NCI-H510A treated with DMSO at 0.1 percent for 48 hours (cell line): ENCODE results near the gene DCTN3.

Experiments
- DNase-seq: peaks from one replicate; lab custom pipeline; 2025; lab: John Stamatoyannopoulos, UW

DCTN3 gene

DNA sequence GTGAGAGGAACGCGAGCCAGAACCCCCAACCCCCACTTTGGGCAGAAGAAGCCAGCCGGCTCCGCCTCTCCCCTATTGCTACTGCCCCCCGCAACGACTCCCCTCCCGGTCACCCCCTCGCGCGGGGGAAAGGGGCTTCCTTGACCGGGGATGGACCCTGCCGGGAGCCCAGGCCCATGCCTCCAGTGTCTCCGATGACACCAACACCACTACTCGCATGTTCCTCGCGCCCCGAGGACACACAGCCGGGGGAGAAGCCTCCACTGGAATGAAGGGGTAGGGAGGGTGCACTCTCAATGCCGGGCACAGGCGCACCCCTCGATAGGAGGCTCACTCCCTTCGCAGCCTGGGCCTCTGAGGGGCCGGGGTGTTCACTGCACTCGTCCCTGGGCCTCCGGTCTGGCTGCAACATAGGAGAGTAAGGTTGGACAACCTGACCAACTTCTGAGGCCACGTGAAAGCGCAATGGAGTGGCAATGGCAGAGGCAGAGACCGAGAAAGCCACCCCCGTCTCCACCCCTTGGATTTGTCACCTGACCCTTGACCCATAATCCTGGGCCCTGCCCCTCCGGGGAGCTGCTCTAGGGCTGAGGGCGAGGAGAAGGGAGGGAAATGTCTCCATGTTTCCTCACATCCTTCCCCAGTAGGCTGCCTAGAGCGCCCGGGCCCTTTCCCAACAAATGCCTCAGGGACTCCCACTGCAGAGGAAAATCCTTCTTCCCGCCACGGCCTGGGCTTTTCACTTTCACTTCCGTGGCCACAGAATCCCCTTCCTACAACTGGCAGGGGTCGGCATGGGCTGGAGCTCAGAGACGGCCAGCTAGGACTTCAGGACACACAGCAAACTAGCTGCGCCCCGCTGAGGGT, 29.7 kb downstream of the DCTN3 start:
- no peak for DNase-seq

DNA sequence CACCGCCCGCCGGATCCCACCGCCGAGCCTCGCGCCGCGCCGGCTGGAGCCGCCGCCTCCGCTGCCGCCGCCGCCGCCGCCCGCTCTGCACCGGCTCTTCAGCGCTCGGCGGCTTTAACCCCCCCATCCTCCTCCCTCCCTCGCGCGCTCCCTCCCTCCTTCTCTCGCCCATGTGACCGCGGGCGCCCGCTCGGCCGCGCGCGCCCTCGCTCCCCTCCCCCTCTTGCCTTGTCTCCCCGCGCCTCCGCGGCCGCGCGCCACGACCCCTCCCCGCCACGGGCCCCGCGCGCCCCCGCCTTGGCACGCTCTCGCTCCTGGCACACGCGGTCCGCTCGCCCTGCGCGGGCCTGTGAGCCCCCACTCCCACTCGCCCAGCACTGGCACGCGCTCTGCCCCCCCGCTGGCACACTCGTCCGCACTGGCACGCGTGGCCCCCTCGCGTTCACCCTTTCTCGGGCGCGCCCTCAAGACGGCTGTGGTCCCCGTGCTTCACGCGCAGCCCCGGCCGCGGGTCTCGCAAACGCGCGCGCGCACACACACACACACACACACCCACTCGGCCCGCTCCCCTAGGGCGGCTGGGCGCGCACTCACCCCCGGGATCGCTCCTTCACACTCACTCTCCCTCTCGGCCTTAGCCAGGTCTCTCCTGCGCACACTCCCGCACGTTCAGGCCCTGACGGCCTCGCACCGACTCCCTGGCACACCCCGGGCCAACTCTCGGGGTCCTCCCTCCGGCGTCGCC, 30.5 kb downstream of the DCTN3 start, which contains the start of gene CNTFR:
Gene CNTFR, minus strand, starts transcription at position 89 of the 745 bp plus-strand sequence. CDS start 20,743 bp downstream, outside the sequence.
- peak; percentile 9 for DNase-seq

DNA sequence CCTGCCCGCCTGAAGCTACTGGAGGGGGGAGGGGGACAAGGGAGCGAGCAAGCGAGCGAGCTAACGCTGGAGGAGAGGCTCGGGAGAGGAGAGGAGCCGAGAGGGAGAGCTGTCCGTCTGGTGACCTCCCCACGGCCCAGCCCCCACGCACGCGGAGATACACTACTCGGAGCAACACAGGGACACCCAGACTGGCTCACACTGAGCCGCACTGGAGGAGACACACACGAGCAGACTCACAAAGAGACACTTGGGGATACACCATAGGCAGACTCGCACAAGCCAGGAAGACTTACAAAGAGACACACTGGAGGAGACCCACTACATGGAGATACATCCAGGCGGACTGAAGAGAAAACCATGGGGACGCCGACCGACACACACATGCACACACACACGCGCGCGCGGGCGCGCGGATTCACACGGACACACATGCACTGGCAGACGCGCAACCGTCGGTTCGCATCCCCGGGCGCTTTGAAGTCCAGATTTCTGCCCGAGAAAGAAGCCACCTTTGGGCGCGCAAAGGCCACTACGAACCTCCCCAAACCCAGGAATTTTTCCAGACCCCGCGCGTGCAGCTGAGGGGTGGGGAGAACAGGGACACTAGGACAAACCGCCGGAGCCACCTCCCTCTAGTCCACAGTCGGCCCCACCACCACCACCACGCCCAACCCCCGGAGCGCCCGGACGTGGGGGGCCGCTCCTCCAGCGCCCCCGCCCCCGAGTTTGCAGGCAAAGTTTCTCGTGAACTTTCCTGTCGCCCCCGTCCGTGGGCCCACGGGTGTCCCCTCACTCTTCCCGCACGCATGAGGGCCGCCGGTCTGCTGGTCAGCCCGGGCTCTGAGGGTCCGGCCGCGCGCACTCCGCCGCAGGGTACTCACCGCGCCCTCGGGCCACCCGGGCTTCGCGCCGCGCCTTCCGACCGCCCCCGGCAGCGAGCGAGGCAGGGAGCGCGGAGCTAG, 31.3 kb downstream of the DCTN3 start:
- no peak for DNase-seq

DNA sequence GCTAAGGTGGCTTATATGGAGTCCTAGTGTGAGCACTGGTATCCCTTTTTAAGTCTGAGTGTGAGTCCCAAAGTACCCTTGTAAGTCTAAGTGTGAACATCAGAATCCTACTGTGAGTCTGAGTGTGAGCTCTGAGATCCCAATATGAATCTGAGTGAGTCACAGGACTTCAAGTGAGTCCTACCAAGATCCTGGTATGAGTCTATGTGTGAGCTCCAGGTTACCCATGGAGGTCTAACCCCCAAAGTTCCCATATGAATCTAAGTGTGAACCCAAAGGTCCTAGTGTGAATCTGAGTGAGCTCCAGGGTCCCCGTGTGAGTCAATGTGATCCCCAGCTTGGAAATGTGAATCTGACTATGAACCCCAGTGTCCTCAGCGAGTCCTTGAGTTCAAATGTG, 33.0 kb downstream of the DCTN3 start:
- DNase-seq: no peak

DNA sequence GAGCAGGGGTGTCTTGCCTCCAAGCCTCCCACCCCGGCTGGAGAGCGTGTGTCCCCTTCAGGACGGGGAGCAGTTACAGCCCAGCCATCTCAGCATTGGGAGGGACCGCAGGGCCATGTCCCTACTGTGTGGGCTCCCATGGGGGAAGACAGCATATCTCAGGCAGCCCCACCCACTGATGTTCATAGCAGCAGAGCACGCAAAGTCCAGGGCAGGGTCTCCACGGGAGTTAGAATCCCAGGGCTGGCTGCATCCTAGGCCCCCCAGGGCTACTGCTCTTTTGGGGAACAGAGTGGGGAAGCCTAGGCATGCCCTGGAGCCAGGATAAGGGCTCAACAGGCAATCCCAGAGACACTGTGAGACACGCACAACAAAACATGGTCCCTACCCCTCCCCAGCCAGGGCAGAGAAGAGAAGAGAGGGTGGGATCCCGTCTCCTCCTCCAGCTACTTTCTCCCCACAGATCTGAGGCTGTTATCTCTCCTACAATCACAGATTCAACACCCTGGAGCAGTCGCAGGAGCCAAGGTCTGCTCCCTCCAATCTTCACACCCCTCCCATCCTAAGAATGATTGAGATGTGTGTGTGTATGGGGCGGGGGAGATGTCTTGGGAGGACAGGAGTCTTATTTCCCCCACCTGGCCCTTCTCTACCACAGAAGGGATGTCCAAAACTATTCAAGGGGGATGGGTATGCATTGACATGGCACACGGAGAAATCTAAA, 34.2 kb downstream of the DCTN3 start:
- DNase-seq: no peak

DNA sequence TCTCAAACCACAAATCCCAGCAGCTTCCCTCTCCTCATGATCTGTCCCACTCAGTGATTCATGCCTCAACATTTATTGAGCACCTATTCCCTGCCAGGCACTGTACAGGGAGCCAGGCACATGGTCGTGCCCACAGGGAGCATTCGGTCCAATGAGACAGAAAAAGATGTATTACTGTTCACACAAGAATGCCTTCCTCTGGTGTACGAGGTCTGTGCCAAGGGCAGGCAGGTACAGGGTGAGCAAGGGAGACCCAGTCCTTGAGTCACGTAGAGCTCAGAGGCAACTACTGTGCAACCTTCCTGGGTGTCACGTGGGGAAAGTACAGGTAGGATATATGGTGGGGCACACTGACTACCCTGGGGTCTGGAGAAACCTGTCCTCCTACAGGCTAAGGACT, 35.3 kb downstream of the DCTN3 start:
- no peak for DNase-seq

DNA sequence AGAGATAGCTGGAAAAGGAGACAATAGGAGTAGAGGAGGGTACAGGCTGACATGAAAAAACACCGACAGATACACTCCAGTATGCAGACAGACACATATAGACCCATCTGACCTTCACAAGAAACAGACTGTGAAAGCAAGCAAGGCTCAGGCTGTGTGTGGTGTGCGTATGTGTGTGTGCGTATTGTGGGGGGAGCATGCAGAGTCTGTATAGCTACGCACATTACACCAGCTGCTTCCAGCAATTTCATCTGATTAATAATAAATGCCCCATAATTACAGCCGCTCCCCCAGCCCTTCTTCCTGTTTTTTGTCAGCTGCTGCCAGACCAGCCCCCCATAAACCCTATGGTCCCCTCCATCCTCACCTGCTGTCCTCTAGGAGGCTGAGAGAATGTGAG, 37.5 kb downstream of the DCTN3 start:
- DNase-seq: no peak

DNA sequence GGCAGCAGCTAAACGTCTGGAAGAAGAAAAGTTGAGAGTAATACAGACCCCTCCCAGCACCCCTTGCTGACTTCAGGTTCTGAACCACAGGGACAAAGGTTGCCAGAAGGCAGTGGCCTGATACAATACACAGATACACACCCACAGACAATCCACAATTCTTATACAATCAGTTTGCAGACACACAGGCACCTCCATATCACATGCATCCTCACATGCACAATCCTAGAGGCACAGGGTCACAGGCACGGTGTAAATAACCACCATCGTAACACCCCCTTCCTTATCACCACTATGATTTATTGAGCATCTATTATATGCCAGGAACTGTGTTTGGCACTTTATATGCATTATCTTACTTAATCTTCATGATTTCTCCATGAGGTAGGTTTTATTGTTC, 39.0 kb downstream of the DCTN3 start:
- DNase-seq: no peak

DNA sequence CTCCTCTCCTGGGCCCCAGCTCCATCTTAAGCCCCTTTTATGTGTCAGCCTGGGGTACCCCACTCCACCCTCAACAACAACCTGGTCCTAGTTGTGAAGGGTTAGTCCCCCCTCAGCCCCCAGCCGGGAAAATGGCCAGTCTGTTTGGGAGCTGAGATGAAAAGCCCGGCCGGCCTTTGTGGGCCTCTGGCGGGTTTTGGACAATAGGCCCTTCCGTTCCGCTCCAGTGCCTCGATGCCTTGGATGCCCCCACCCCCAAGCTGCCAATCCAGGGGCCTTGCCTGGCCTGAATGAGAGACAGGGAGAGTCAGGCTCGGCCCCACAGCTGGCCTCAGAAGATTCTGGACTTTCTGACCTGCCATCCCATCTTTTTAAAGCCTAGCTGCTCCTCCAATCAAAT, 39.9 kb downstream of the DCTN3 start:
- DNase-seq: no peak

DNA sequence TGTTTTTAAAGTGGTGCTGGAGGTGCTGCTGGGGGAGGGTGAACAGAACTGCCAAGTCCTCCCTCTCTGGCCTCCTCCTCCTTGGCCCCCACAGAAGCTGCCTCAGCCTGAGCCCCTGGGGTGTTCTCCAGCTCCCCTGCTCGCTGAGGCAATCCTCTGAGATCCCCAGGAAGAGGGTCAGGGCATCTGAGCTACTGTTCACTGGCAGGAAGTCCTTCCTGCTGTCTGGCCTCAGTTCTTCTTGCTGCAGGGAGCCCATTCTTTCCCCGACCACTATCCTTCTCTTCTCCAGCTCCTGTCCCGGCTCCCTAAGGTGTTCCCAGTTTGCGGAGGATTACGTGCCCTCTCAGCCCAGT, 40.5 kb downstream of the DCTN3 start:
- no peak for DNase-seq

DNA sequence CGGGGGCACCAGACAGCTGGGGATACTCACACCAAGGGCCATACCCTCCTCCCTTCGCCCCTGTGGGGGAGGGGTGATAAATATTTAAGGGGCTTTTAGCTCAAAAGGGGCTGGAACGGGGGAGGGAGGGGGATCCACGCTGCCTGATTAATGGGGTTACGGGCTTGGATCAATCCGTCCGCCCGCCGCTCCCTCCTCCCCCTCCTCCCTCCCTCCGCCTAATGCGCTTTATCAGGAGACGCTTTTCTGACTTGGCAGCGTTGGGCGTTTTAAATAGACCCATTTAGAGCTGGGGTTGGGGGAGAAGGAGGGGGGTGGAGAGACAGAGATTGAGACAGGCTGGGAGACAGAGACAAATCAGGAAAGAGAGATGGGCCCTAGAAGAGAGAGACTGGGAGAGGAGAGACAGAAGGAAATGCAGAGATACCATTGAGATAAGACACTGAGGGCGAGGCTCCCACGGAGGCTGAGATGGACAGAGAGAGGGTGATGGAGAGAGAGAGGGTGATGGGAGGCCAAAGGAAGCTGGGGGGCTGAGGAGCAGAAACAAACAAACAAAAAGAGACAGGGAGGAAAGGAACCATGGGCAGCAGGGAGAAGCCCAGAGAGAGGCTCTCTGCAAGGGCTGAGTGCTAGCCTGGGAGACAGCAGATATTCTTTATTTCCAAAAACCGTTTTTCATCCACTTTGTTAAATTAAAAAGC, 41.0 kb downstream of the DCTN3 start:
- DNase-seq: no peak

DNA sequence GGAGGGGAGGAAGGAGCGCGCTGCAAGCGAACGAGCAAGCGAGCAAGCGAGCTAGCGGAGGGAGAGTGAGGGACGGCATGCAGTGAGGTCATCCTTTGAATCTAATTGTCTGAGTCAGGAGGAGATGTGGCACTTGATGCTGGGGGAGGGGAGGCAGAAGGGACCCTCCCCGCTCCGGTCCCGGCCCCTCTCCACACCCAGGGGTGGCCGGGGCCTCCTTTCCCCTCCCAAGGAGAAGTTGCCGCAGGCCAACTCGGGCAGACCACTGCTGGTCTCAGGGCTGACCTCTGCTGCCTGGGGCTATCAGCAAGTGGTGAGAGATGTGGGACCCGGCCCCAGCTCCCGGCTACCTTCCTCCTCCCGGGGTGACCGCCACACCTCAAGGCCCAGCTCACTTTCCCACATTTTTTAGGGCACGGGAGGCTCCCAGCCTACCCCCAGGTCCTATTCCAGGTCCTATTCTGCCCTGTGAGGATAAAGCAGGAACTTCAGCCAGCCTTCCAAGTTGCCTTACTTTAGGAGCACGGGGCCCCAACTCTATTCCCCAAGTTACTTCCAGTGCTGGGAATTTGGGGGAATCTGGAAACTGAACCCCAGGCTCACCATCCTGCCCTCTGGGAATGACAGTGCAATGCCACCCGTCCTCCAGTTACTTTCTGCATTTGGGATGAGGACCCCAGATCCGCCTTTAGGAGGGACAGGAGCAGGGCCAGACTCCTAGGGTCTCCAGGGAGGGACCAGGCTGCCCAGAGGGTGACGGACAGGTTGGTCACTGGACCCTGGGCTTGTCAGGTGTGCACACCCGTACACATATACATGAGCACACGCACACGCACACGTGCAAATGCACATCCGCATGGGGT, 41.8 kb downstream of the DCTN3 start:
- DNase-seq: no peak

DNA sequence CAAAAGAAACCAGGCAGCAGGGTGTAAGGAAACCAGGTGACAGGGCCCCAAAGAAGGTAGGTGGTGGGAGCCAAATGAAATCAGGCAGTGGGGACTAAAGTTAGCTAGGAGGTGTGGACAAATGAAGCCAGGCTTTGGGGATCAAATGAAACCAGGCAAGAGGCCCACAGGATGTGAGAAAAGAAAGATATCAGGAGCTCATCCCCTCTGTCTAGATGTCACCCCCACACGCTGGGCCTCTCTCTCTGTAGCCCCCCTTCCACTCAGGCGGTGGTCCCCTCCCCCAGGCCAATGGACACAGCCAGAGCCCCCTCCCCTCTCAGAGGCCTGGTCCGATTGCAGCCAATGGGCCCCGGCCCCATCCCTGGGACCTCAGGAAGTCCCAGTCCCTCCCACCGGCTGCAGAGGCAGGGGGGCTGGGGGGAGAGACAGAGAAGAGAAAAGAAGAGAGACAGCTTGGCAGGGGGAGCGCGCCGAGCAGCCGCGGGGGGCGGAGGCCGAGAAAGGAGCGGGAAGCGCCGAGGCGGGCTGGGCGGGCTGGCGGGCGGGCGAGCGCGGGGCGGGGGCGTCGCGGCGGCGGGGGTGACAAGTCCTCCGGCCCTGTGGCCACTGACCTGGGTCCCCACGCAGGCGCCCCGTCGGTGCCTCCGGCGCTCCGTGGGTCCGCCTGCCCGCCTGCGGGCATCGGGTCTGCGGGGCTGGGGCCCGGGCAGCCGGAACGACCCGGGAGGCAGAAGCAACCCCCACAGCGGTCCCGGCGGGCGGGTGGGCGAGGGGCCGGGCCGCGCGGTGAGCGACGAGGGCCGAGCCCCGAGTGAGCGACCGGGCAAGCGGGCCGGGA, 42.7 kb downstream of the DCTN3 start:
- no peak for DNase-seq

DNA sequence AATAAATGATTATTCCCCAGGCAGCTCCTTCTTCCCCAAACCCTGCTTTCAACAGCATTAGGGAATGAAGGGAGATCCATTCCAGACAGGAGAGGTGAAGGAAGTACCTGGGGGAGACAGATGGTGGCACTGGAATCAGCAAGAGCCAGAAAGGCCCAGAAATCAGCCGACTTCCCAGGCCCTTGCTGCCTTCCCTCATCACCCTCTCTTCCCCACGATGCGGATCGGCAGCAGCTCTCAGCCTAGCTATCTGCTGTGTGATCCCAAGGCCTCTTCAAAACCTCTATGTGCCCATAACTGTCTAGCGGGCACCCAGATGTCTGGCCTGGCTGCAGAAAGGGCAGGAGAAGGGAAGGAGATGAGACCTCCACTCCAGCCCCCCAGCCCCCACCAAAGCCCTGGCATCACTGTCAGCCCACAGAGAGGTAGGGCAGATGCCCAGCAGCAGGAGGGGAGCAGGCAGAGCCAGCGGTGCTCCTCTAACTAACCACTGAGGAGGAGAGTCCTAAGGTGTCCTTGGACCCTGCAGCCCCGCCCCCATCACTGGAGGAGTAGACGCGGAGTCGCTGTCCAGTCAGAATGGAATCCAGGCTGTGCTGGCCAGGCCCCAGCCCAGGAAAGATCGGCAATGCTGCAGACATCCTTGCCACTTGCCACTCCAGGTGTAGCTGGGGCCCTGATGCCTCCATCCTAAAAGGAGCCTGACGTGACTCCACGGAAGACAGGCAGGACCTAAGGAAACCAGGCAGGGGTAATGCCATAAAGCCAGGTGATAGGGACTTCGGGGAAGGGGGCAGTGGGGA, 43.5 kb downstream of the DCTN3 start:
- DNase-seq: no peak

DNA sequence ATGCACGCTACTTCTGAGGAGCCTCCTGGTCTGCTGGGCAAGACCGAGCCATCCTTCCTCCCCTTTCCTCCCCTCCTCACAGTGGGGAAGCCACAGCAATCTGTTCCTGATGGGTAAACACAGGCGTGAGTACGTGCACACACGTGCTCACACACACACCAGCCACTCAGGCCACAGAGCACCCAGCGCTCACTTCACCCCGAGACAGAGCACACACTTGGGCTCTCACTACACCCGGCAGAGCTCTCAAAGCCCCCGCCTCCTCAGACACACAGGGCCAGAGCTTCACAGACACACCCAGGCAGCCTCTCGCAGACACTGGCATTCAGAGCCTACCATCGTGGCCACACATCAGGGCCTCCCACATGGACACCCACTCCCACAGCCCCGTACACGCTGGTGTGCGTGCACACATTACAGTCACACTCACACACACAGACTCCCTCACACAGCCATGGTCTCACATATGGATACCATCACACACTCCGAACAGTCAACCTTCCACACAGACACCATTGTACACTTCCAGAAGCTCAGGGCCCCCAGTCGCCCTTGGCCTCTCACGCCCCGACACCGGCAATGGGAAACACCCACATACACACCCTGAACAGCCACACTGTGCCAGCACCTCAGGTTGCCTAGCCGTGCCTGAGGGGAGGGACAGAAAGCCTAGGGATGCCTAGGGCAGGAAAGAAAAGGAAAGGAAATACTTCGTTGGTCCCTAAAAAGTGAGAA, 44.3 kb downstream of the DCTN3 start:
- DNase-seq: no peak

DNA sequence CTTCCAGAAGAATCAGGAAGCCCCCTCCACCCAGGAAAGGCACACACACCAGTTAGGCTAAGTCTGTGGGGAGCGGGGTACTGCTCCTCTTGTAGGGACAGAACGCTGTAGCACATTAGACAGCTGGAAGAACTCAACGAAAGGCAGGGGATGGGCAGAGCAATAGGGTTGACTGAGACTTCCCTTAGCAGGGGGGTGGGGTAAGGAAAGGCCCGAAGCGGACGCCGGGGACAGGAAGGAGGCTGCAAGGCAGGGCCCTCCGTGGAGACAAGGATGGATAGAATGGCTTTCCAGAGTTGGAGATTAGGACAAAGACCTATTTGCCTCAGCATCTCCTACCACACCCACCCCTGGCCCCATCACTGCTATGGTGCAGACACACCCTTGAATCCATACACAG, 45.1 kb downstream of the DCTN3 start:
- no peak for DNase-seq

DNA sequence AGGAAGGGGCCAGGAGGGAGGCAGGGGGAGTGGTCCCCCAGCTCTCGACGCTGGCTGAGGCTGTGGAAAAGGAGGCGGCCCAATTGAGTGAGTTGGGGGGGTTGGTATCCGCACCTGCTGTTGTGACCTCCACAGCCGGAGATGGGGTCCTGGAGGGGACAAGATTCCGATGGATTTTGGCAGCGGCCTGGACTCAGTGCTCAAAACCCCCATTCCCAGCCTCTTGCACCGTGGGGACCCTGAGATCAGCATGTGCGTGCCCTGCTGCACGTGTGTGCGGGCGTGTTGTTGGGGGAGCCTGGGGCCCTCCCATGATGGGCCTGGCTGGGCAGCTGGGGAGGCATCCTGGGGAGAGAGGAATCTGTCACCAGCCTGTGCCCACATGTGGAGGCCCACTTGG, 45.7 kb downstream of the DCTN3 start:
- no peak for DNase-seq
